ENCODE measurements around the gene VAV3.

The VAV3 gene

GRCh38 chr1:107525961-107526360 lies 439.0 kb downstream of the VAV3 start:
- CTCF ChIA-PET = interaction anchor here (0.7 to 6.2 kb wide), 7 partner anchors 10 to 256 kb away, joined by 3 to 63 read pairs (median 4); no protein-coding TSS in a partner anchor
- DNase-seq (ENCODE audit: extremely low spot score) = no peak
- no peak for TF ChIP-seq CTCF (IDR thresholded peaks at IDR 0.05; ENCODE audit: control extremely low read depth, extremely low read depth, low read depth, missing control alignments)
- POLR2A ChIA-PET = no interaction called here

GRCh38 chr1:107525145-107525544 lies 439.8 kb downstream of the VAV3 start:
- TF ChIP-seq CTCF (IDR thresholded peaks at IDR 0.05; ENCODE audit: control extremely low read depth, extremely low read depth, low read depth, missing control alignments) = no peak
- no peak for DNase-seq (ENCODE audit: extremely low spot score)
- ChIA-PET POLR2A (no interaction called here), CTCF (interaction anchor here (1.7 to 5.7 kb wide), 3 partner anchors 17 to 95 kb away, joined by 4 to 46 read pairs (median 9); no protein-coding TSS in a partner anchor)

- ChIA-PET CTCF (interaction anchor here (3.1 kb wide), 1 partner anchor 46 kb away, joined by 9 read pairs; no protein-coding TSS in a partner anchor), POLR2A (no interaction called here)
- no peak for TF ChIP-seq CTCF (IDR thresholded peaks at IDR 0.05; ENCODE audit: control extremely low read depth, extremely low read depth, low read depth, missing control alignments)
- DNase-seq (ENCODE audit: extremely low spot score) = no peak
Measured at GRCh38 chr1:107524301-107524700, 440.7 kb downstream of the VAV3 start.

GRCh38 chr1:107523736-107524135 lies 441.2 kb downstream of the VAV3 start:
- CTCF ChIA-PET = interaction anchor here (1.7 kb wide), 1 partner anchor 93 kb away, joined by 6 read pairs; no protein-coding TSS in a partner anchor
- no peak for TF ChIP-seq CTCF (IDR thresholded peaks at IDR 0.05; ENCODE audit: control extremely low read depth, extremely low read depth, low read depth, missing control alignments)
- no peak for DNase-seq (ENCODE audit: extremely low spot score)
- POLR2A ChIA-PET = no interaction called here

GRCh38 chr1:107523061-107523460 lies 441.9 kb downstream of the VAV3 start:
- no peak for DNase-seq (ENCODE audit: extremely low spot score)
- no peak for TF ChIP-seq CTCF (IDR thresholded peaks at IDR 0.05; ENCODE audit: control extremely low read depth, extremely low read depth, low read depth, missing control alignments)
- CTCF ChIA-PET = interaction anchor here (1.7 kb wide), 1 partner anchor 92 kb away, joined by 6 read pairs; no protein-coding TSS in a partner anchor
- POLR2A ChIA-PET = no interaction called here

Data from GM10248 (cell line).